ENCODE measurements around the gene USH1G.

Gene USH1G

GRCh38 chr17:74901353-74902135, 21.5 kb downstream of the USH1G start:
- no peak for DNase-seq

- DNase-seq: no peak
These were observed 22.8 kb downstream of the USH1G start for GRCh38 chr17:74900208-74900607.

DNA sequence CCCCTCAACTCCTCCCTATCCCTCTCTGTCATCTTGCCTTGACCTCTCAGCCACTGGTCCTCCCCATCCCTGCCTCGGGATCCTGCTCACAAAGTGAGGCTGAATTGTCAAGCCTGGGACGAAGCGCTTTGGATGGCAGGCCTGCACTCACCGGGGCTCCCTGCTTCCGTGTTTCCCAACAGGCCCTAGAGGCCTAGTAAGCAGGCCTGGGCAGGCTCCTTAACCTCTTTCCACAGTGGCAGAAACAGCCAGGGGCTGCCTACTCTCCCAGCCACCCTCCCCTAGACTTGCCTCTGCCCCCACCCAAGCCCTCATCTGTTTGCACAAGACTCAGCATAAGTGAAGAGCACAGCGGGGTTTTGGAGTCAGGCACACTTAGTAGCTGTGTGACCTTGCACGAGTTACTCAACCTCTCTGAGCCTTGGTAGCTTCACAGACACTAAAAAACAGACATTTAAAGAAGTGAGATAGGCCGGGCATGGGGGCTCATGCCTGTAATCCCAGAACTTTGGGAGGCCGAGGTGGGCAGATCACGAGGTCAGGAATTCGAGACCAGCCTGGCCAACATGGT, 24.6 kb downstream of the USH1G start:
- DNase-seq: no peak

- no peak for DNase-seq
These were observed 29.0 kb downstream of the USH1G start for GRCh38 chr17:74893936-74894671.

DNA sequence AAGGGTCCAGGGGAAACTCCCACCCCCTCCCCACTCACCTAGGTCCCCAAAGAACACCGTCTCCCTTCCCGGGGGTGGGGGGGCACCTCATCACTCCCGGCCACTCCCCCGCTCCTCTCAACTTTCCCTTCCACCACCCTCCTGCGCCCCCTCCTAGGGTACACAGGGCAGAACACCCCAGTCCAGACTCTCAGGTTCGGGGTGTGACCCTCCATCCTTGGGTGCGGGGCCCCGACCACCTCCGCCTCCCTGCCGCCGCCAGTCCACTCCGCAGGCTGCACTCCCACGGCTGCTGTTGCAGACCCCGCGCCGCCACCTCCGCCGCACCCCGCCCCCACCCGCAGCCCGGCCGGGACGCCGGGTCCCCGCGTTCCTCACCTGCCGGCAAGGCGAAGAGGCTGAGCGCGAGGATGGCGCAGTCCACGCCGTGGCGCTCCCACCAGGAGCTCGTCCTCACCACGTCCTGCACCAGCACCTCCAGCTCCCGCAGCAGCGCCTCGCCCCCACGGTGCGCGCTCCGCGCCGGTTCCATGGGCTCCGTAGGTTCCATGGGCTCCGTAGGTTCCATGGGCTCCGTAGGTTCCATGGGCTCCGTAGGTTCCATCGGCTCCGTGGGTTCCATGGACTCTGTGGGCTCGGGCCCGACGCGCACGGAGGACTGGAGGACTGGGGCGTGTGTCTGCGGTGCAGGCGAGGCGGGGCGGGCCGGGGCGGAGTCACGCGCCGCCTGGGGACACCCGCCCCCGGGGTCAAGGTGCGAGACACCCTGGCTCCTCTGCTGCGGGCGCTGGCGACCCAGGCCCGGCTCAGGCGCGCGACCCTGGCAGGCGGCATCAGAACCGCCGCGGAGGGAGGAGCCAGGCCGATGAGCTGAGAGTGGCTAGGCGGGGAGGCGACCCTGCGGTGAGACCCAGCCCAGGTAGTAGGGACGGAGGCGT, 29.8 kb downstream of the USH1G start, which contains the start of gene FADS6:
Gene FADS6, minus strand, starts transcription at position 660 of the 938 bp plus-strand sequence. Its CDS starts 38 bp downstream, at position 622.
- no peak for DNase-seq

DNA sequence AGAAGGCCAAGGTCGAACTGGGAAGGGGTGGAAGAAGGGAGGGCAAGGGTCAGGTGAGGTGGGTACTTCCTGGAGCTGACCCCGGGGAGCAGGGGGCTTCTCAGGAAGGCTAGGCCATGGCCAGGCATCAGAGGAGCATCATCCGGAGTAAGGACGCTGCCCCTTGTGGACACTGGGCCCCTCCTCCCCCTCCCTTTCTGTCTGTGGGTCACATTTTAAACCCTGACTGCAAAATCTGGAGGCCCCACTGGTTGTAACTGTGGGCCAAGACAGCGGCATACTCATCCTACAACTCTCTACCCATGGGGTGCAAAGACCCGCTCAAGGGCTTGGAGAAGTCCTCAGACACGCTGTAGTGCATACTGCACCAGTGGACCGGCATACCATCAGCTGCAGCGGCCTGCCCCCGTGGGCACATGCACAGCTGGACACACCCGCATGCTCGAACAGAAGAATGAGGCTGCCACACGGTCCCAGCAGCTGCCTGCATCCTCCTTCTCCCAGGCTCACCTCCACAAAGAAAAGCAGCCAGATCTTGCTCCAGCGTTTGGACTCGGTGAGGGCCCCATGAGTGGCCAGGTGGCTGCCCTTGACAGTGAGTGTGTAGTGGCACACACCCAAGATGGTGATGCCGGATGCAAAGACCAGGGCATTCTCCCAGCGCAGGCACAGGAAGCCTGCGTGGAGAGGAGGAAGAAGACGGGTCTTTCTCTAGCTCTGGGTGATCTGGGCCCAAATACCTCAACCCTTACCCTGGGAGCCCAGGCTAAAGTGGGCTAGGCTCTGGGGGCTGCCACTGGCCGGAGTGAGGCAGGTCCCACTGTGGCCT, 30.8 kb downstream of the USH1G start:
- no peak for DNase-seq

- no peak for DNase-seq
These were observed 32.5 kb downstream of the USH1G start for GRCh38 chr17:74890554-74890953.

DNA sequence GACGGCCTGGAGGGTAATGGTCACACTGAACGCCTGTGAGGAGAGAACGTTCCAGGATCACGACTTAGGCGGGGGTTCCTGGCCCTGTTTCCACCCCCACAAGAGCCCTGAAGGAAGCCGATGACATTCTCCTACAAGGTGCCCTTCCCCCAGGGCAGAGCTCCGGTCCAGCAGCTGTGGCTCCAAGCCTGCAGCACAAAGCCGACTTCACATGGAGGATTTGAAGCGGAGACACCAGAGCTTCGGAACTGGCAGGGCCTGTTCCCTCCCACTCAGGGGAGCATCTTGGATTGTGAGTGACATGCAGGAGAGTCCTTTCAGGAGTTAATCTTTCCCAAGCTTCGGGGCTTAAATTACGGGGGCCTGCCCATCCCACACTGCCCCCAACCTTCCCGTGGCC, 34.6 kb downstream of the USH1G start:
- no peak for DNase-seq

DNA sequence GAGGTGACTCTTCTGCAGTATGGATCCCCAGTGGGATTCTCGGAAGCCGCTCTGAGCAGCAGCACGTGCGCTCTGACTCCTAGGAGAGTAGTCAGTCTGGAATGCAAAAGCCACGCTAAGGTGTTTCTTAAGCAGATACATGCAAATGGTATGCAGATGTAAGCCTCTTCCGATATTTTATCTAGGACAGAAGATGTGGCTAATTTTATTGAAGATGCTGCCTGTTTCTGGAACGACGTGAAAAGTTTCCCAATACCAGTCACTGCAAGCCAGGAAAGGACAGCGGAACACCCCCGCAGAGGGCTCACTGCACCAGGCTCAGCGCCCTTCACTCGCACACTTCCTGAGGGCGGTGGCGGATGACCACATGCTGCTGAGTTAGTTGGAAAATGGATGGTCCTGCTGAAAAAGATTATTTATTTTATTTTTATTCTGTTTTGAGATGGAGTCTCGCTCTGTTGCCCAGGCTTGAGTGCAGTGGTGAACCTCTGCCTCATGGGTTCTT, 39.8 kb downstream of the USH1G start:
- DNase-seq: no peak

DNA sequence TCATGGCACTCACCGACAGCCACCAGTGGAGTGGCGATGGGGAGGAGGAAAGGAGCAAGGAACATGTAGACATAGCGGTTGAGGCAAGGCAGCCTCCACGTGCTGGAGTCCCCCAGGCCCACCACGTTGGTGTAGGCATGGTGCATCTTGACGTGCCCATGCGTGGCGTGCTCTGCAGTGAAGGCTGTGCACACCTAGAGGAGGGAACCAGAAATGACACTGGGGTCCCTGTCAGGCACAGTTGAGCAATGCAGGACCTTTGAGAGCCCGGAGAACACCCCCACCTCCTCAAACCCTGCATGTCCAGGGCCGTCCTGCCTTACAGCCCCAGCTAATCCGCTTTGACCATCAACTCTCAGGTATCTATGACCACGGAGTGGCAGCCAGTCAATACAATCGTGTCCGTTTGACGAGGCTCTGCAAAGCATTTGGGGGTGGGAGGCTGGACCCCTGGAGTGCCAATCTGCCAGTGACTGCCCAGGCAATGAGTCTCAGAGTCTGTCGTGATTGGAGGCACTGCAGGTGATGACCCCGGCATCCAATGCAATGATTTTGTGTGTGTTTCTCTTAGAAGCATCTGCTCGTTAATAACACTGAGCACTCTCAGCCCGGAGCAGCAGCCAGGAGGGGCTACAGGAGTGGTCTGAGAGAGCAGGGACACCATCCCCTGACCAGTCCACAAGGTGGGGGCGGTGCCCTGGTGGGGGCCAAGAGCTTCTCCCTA, 40.4 kb downstream of the USH1G start:
- no peak for DNase-seq

DNA sequence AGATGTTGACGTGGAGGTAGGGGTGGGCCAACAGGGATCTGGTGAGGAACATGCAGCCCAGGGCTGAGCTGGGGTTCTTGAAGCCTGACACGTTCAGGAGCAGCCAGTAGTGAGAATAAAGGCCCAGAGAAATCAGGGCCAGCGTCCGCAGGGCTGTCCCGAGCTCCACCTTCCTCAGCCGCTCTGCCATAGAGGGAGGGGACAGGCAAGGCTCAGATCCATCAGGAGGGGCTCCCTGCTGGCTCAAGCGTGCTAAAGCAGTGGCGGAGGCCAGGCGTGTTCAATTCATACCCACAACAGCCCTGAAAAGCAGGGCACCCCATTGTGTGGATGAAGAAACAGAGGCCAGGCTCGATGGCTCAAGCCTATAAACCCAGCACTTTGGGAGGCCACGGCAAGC, 42.0 kb downstream of the USH1G start:
- no peak for DNase-seq

DNA sequence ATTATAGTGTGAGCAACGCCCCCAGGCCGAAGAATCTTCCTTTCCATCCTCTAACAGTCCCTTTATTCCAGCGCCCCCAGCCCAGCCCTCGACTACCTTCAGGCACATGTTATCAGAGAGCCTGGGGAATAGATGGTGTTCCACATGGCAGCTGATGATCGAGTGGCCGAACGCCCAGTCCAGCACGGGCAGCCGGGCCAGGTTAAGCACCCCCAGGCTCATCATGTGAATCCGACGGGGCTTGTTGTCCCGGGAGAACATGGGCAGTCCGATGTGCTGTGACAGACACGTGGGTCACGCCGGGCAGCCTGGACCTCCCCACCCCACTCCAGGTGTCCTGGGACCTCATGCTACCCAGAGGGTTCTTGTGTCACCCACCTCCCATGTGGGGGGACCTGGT, 43.7 kb downstream of the USH1G start:
- no peak for DNase-seq

GRCh38 chr17:74878658-74879057, 44.4 kb downstream of the USH1G start:
- no peak for DNase-seq

DNA sequence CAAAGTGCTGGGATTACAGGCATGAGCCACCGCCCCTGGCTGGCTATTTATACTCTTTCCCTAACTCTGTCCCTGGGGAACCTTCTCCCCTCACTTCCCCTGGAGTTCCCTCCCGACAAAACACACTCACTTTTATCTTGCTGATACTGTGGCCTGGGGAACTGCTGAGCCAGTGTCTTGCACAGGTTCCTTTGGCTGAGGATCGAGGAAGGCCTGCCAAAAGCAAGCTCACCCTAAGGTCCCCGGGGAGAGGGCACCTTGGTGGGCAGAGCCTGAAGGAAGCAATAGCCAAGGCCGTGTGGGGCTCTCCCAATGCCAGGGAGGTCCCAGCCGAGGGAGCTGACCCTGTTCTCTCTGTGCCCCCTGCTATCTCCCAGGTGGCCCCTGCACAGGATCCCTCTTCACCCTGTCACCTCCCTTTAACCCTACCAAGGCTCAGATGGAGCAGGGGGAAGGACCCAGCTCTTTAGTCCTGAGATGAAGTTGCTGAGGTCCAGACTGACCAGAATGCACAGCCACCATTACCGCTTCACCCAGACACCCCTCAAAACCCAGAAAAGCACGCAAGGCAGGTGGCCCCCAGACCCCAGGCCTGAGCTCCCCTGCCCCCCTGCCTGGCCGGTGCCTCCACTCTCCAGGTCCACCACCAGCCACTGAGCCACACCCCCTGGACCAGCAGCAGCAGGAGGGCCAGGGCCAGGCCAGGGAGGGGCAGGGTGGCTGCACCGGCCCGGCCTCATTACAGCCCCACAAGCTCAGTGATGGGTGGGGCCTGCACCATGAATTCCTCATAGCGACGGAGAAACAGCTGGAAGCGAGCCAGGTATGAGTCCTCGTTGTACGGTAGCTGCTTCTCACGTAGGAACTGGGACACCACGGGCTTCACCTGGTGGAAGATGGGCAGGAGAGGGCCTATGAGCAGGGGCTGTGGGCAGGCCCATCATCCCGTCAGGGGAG, 45.2 kb downstream of the USH1G start:
- DNase-seq: no peak

GRCh38 chr17:74875977-74876593, 47.0 kb downstream of the USH1G start:
- no peak for DNase-seq

DNA sequence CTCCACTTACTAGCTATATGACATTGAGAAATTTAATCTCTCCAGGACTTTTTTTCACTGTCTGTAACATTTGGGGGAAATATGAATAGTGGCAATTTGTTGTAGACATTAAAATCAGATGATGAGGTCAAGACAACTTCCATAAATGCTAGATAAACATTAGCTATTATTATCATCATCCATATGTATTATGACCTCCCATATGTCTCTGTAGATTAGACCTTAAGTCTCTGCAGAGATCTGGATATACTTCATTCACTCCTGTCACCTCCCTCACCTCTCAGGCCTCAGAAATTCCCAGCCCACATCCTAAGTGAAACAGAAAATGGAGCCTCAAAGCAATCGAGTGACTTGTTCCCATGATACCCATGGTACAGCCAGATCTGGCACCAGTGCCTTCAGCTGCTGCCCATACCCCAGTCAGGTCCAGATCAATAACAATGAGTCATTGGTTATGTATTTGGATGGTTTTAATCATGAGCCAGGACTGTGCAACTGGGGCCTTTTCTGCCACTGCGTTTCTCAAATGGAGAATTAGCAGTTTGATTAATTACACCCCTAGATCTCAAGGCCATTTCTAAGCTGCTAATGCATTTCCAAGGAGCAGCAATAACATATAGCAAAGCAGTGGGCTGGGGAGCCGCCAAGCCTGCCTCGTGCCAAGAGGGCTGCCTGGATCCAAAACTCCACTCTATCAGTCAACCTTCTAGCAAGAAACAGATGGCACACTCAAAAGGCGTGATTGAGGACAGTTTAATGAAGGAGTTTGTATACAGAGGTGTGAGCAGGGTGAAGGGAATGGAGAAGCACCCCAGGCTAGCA, 47.7 kb downstream of the USH1G start:
- DNase-seq: no peak

GRCh38 chr17:74874615-74875037, 48.4 kb downstream of the USH1G start:
- no peak for DNase-seq

Measured in right forelimb (tissue), 1 donor.